Measurements from ENCODE around the gene SLC49A3. TPM values are rescaled to one million over a fixed set of nuclear protein-coding genes. Genes with fewer than 3 reads are reported as not detected.
"Not testable (repeated sequence)": the region's sequence is repeated elsewhere in the genome, so short reads cannot be mapped to it uniquely, and the experiment has no call there.

The SLC49A3 gene
- total RNA-seq, 1 experiment from 2014 or later = 5.5 TPM

DNA sequence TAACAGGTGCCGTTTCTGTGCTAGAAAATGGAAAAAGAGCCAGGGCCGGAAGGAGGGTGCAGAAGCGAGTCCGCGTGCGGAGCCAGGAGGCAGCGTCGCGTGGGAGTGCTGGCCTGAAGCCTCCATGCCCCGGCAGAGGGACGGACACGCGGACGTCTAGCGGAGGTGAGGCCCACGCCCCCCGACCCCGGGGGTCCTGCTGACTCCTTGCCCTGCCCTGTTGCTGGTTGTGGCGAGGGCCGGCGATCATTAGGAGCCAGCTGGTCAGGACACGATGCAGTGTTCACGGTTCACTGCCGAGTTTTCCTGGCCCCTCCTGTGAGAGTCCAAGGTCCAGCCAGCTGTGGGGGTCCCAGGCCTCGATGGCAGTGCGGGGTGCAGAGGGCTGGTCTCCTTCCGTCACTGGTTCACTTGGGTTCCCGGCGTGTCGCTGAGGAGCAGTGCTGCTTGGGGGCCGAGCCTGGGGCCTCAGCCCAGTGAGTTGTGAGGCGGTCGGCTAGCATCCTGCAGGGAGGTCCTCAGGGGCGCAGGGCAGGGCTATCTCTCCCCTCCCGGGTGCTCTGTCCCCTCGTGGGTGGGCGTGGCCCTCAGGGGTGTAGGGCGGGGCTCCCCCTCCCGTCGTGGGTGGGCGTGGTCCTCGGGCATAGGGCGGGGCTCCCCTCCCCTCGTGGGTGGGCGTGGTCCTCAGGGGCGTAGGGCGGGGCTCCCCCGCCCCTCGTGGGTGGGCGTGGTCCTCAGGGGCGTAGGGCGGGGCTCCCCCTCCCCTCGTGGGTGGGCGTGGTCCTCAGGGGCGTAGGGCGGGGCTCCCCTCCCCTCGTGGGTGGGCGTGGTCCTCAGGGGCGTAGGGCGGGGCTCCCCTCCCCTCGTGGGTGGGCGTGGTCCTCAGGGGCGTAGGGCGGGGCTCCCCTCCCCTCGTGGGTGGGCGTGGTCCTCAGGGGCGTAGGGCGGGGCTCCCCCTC lies 42.3 kb upstream of the SLC49A3 start:
- H3K9me3 ChIP-seq (ENCODE audit: control insufficient read depth in 1 of 2, insufficient read depth in 1 of 2, low read depth in 1 of 2, low read length in 2 of 2); H3K4me2 ChIP-seq (ENCODE audit: low read length); H3K9ac ChIP-seq (ENCODE audit: low read length); BruUV-seq (replicated peaks); POLR2A ChIA-PET; H3K27me3 ChIP-seq (ENCODE audit: insufficient read depth, low read length); ATAC-seq; CTCF ChIA-PET; intact Hi-C loops (cut with micrococcal nuclease); H3K4me3 ChIP-seq (replicated peaks in 1 of 2; ENCODE audit: low read depth in 1 of 2, low read length in 2 of 2); H4K20me1 ChIP-seq (ENCODE audit: insufficient read depth); H3K9me2 ChIP-seq (ENCODE audit: insufficient read depth); H3K27ac ChIP-seq (ENCODE audit: low read depth, low read length); H3K4me1 ChIP-seq (ENCODE audit: control insufficient read depth in 1 of 2, insufficient read depth in 2 of 2, low read length in 2 of 2); DNase-seq (ENCODE audit: low read depth, low spot score); H2AFZ ChIP-seq (ENCODE audit: low read depth, low read length, poor library complexity, severe bottlenecking); RAD21 ChIA-PET (ENCODE audit: low non-redundant PET in 1 of 2, low total read pairs in 2 of 2, uncharacterized antibody in 2 of 2, unreplicated experiment in 2 of 2): not testable (repeated sequence)
- Histone ChIP-seq H3K36me3 (ENCODE audit: control insufficient read depth in 1 of 2, insufficient read depth in 2 of 2, low read length in 2 of 2) (peaks cover 16 to 25% of the 10 kb centered on the region in 2 experiments), H3K79me2 (ENCODE audit: insufficient read depth, low read length) (peaks cover 24% of the 10 kb centered on the region)

DNA sequence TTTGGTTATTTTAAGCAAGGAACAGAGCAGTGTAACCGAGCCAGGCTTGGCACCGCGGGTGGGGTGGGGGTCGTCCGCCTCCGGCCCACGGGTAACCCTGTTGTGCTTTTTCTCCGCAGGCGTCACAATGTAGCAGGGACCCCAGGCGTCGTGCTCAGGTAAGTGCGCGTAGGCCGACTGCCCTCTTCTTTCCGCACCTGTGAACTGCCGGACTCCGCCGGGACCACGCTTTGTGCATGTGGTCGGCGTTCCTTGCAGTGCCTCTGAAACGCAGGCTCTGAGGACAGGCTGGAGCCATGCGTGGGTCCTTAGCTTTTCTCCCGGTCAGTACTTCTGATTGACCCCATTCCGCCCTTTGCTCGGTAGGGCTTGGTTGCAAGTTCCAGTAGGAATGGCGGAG lies 41.6 kb upstream of the SLC49A3 start:
- Histone ChIP-seq H3K4me2 (ENCODE audit: low read length) (no peak overlapping the region), H2AFZ (ENCODE audit: low read depth, low read length, poor library complexity, severe bottlenecking) (no peak overlapping the region), H3K4me3 (replicated peaks in 1 of 2; ENCODE audit: low read depth in 1 of 2, low read length in 2 of 2) (no peak overlapping the region), H3K9ac (ENCODE audit: low read length) (no peak overlapping the region), H3K4me1 (ENCODE audit: control insufficient read depth in 1 of 2, insufficient read depth in 2 of 2, low read length in 2 of 2) (no peaks in the 10 kb centered on the region), H4K20me1 (ENCODE audit: insufficient read depth) (no peaks in the 10 kb centered on the region), H3K27me3 (ENCODE audit: insufficient read depth, low read length) (no peaks in the 10 kb centered on the region), H3K9me3 (ENCODE audit: control insufficient read depth in 1 of 2, insufficient read depth in 1 of 2, low read depth in 1 of 2, low read length in 2 of 2) (no peaks in the 10 kb centered on the region), H3K27ac (ENCODE audit: low read depth, low read length) (no peak overlapping the region), H3K9me2 (ENCODE audit: insufficient read depth) (no peaks in the 10 kb centered on the region), H3K36me3 (ENCODE audit: control insufficient read depth in 1 of 2, insufficient read depth in 2 of 2, low read length in 2 of 2) (peaks cover 16 to 21% of the 10 kb centered on the region in 2 experiments), H3K79me2 (ENCODE audit: insufficient read depth, low read length) (peaks cover 28% of the 10 kb centered on the region)
- ChIA-PET POLR2A (no interaction called here), CTCF (no interaction called here), RAD21 (ENCODE audit: low non-redundant PET in 1 of 2, low total read pairs in 2 of 2, uncharacterized antibody in 2 of 2, unreplicated experiment in 2 of 2) (no interaction called here)
- no TSS peak for BruUV-seq (replicated peaks)
- ATAC-seq (no peak), DNase-seq (ENCODE audit: low read depth, low spot score) (no peak)
- intact Hi-C loops (cut with micrococcal nuclease) = no loop called here
- TF ChIP-seq SRF (IDR thresholded peaks at IDR 0.05; ENCODE audit: low read depth) (no peak), ZFX (IDR thresholded peaks at IDR 0.05) (no peak), POLR2AphosphoS5 (IDR thresholded peaks at IDR 0.05; ENCODE audit: low read depth, low read length) (no peak), RAD21 (IDR thresholded peaks at IDR 0.05; ENCODE audit: low read depth) (no peak), EZH2phosphoT487 (IDR thresholded peaks at IDR 0.05; ENCODE audit: borderline replicate concordance) (no peak), POLR2A (IDR thresholded peaks at IDR 0.05; ENCODE audit: borderline replicate concordance, extremely low read depth, insufficient read depth, insufficient read length) (no peak), YY1 (IDR thresholded peaks at IDR 0.05; ENCODE audit: extremely low read depth, insufficient replicate concordance, low read depth, low read length) (no peak), ZNF274 (IDR thresholded peaks at IDR 0.05; ENCODE audit: low read depth, low read length) (no peak)
- TF ChIP-seq, protein P1, sequence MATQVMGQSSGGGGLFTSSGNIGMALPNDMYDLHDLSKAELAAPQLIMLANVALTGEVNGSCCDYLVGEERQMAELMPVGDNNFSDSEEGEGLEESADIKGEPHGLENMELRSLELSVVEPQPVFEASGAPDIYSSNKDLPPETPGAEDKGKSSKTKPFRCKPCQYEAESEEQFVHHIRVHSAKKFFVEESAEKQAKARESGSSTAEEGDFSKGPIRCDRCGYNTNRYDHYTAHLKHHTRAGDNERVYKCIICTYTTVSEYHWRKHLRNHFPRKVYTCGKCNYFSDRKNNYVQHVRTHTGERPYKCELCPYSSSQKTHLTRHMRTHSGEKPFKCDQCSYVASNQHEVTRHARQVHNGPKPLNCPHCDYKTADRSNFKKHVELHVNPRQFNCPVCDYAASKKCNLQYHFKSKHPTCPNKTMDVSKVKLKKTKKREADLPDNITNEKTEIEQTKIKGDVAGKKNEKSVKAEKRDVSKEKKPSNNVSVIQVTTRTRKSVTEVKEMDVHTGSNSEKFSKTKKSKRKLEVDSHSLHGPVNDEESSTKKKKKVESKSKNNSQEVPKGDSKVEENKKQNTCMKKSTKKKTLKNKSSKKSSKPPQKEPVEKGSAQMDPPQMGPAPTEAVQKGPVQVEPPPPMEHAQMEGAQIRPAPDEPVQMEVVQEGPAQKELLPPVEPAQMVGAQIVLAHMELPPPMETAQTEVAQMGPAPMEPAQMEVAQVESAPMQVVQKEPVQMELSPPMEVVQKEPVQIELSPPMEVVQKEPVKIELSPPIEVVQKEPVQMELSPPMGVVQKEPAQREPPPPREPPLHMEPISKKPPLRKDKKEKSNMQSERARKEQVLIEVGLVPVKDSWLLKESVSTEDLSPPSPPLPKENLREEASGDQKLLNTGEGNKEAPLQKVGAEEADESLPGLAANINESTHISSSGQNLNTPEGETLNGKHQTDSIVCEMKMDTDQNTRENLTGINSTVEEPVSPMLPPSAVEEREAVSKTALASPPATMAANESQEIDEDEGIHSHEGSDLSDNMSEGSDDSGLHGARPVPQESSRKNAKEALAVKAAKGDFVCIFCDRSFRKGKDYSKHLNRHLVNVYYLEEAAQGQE (IDR thresholded peaks at IDR 0.05; ENCODE audit: low read depth) = no peak
- TF ChIP-seq, protein P2, sequence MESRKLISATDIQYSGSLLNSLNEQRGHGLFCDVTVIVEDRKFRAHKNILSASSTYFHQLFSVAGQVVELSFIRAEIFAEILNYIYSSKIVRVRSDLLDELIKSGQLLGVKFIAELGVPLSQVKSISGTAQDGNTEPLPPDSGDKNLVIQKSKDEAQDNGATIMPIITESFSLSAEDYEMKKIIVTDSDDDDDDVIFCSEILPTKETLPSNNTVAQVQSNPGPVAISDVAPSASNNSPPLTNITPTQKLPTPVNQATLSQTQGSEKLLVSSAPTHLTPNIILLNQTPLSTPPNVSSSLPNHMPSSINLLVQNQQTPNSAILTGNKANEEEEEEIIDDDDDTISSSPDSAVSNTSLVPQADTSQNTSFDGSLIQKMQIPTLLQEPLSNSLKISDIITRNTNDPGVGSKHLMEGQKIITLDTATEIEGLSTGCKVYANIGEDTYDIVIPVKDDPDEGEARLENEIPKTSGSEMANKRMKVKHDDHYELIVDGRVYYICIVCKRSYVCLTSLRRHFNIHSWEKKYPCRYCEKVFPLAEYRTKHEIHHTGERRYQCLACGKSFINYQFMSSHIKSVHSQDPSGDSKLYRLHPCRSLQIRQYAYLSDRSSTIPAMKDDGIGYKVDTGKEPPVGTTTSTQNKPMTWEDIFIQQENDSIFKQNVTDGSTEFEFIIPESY (IDR thresholded peaks at IDR 0.05; ENCODE audit: extremely low read depth, insufficient replicate concordance, low read length) = no peak
- TF ChIP-seq, protein P3, sequence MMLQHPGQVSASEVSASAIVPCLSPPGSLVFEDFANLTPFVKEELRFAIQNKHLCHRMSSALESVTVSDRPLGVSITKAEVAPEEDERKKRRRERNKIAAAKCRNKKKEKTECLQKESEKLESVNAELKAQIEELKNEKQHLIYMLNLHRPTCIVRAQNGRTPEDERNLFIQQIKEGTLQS (IDR thresholded peaks at IDR 0.05) = no peak

Measured in HCT116 (cell line).